ENCODE results near the gene UVRAG.

UVRAG gene

DNA sequence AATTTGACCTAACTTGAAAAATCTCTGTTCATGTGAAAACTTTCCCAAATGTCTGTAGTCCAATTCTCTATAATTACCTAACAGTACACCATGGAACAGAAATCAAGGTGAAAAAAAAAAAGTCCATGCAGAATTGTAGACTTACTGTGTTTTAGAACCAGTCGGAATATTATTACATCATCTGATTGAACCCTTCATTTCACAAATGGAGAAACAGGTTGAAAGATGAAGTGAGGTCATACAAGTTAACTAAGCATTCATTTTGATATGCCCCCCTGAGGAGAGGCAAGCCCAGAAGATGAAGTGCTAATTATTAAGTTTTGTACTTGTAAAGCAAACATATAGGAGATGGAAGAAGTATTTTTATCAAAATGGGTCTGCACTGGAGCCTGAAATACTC, 211.9 kb downstream of the UVRAG start:
- Histone ChIP-seq H3K9ac (no peak overlapping the region; the same call in 1 of the 2 replicates), H3K79me2 (ENCODE audit: insufficient read depth, low read depth) (no peaks in the 10 kb centered on the region), H3K27me3 (ENCODE audit: insufficient read depth, low read depth) (no peaks in the 10 kb centered on the region), H3K36me3 (ENCODE audit: insufficient read depth) (no peaks in the 10 kb centered on the region), H3K4me1 (ENCODE audit: low read depth, poor library complexity, severe bottlenecking) (peaks cover 97% of the 10 kb centered on the region), H4K20me1 (ENCODE audit: insufficient read depth) (no peaks in the 10 kb centered on the region), H3K4me3 (IDR thresholded peaks at IDR 0.05; ENCODE audit: insufficient read depth, low read depth, low read length) (no peak overlapping the region), H3K4me2 (peak overlapping the region; percentile 85), H2AFZ (ENCODE audit: low read depth) (no peak overlapping the region), H3K27ac (peak overlapping the region; percentile 95)
- TF ChIP-seq CTCF (conservative IDR thresholded peaks at IDR 0.05; ENCODE audit: low read depth, low read length), result no peak

DNA sequence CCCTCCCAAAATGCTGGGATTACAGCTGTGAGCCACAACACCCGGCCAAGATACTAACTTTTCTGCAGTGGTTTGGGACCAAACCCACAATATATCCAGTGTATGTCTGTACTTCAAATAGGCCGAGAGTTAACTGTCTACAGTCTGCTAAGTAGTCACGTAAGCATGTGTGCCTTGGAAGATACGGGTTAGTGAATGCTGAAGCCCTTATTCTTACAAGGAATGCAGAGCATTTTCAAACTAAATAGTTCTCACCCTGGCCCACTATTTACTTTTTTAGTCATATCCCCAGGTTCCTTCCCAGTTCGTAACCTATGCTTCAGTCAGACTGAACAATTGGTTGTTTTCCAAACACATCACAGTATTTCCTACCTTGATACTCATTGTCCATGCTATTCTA, 215.3 kb downstream of the UVRAG start:
- H3K4me2 ChIP-seq, result no peak overlapping the region
- no peak overlapping the region for H3K27ac ChIP-seq
- H2AFZ ChIP-seq (ENCODE audit: low read depth), result no peak overlapping the region
- H3K4me1 ChIP-seq (ENCODE audit: low read depth, poor library complexity, severe bottlenecking), result peaks cover 97% of the 10 kb centered on the region
- no peaks in the 10 kb centered on the region for H3K36me3 ChIP-seq (ENCODE audit: insufficient read depth)
- no peak overlapping the region for H3K4me3 ChIP-seq (IDR thresholded peaks at IDR 0.05; ENCODE audit: insufficient read depth, low read depth, low read length)
- TF ChIP-seq CTCF (conservative IDR thresholded peaks at IDR 0.05; ENCODE audit: low read depth, low read length), result no peak
- H3K79me2 ChIP-seq (ENCODE audit: insufficient read depth, low read depth), result no peaks in the 10 kb centered on the region
- H3K9ac ChIP-seq, result no peak overlapping the region
- no peaks in the 10 kb centered on the region for H4K20me1 ChIP-seq (ENCODE audit: insufficient read depth)
- no peaks in the 10 kb centered on the region for H3K27me3 ChIP-seq (ENCODE audit: insufficient read depth, low read depth)

- Histone ChIP-seq H3K79me2 (ENCODE audit: insufficient read depth, low read depth) (no peaks in the 10 kb centered on the region), H3K36me3 (ENCODE audit: insufficient read depth) (no peaks in the 10 kb centered on the region), H3K9ac (no peak overlapping the region), H2AFZ (ENCODE audit: low read depth) (no peak overlapping the region), H3K4me2 (no peak overlapping the region; the same call in 1 of the 2 replicates), H4K20me1 (ENCODE audit: insufficient read depth) (no peaks in the 10 kb centered on the region), H3K27me3 (ENCODE audit: insufficient read depth, low read depth) (no peaks in the 10 kb centered on the region), H3K27ac (no peak overlapping the region), H3K4me3 (IDR thresholded peaks at IDR 0.05; ENCODE audit: insufficient read depth, low read depth, low read length) (no peak overlapping the region), H3K4me1 (ENCODE audit: low read depth, poor library complexity, severe bottlenecking) (peaks cover 97% of the 10 kb centered on the region)
- no peak for TF ChIP-seq CTCF (conservative IDR thresholded peaks at IDR 0.05; ENCODE audit: low read depth, low read length)
Observed at GRCh38 chr11:76030968-76031590, 216.1 kb downstream of the UVRAG start.

DNA sequence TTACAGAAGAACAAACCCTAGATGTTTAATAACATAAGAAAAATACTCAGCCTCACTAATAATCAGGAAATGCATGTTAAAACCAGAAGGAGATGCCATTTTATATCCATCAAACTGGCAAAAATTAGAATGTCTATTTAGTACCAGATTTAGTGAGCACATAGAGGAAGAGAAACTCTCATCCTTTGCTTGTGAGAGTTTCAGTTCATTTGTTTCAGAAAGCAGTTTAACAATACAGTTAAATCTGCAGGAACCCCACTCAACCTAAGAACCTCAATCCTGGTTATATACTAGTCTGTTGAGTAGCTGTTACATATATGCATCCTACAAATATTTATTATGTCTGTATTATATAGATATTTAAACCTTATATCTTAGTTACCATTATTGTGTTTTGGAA, 218.7 kb downstream of the UVRAG start:
- Histone ChIP-seq H3K4me2 (peak overlapping the region; percentile 66), H3K4me3 (IDR thresholded peaks at IDR 0.05; ENCODE audit: insufficient read depth, low read depth, low read length) (no peak overlapping the region), H4K20me1 (ENCODE audit: insufficient read depth) (no peaks in the 10 kb centered on the region), H3K9ac (no peak overlapping the region), H3K27me3 (ENCODE audit: insufficient read depth, low read depth) (no peaks in the 10 kb centered on the region), H3K4me1 (ENCODE audit: low read depth, poor library complexity, severe bottlenecking) (peaks cover 71% of the 10 kb centered on the region), H2AFZ (ENCODE audit: low read depth) (no peak overlapping the region), H3K36me3 (ENCODE audit: insufficient read depth) (no peaks in the 10 kb centered on the region), H3K27ac (peak overlapping the region; percentile 23; the same call in 1 of the 2 replicates), H3K79me2 (ENCODE audit: insufficient read depth, low read depth) (no peaks in the 10 kb centered on the region)
- no peak for TF ChIP-seq CTCF (conservative IDR thresholded peaks at IDR 0.05; ENCODE audit: low read depth, low read length)
